NCI-H748 (cell line): ENCODE data around the gene INSYN2A.

ENCODE experiments used
- DNase-seq: peaks from one replicate; lab custom pipeline; 2025; ENCODE audit not compliant: unreplicated experiment; lab: John Stamatoyannopoulos, UW

The INSYN2A gene

GRCh38 chr10:127195571-127196281 is 665 bp downstream of the INSYN2A start:
- peak; percentile 57 for DNase-seq

DNA sequence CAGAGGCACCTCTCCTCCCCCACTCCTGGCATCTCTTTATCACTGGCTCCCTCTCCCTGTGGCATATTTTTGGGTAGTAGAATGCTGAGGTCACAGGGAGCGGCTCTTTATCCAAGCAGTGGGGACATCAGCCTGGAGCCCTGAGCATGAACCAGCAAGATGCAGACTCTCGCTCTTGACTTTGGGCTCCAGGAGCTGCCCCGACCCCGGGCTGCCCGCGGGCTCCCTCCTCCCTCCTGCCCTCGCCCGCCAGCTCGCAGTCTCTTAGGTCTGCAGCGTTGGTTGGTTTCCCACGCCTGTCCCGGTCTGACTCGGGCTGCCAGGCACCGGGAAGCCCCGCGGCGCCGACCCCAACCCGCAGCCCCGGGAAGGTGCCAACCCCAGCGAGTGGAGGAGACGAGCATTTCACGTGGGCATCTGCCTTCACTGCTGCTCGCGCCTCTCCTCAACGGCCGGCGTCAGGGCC is 1.3 kb downstream of the INSYN2A start:
- peak; percentile 12 for DNase-seq

- no peak for DNase-seq
Measured at GRCh38 chr10:127194599-127194998, 1.8 kb downstream of the INSYN2A start.

DNA sequence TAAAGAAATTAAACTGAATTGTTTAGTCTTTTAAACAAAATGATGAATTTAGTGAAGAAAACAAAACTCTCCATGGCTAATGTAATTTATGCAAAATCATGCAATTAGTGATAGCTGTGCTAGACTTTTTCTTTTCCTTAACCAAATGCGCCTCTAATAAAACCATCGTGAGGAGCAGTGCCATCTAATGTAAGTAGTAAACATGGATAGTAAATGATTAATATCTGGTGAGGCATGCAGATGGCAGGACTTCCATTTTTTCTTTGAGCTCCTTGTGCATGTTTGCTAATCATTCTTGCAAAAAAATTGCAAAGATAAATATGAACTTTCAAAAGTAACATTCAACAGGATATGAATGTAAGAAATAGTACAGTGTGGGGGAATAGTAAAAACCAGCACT is 2.3 kb downstream of the INSYN2A start:
- DNase-seq: no peak

- DNase-seq: no peak
Measured at GRCh38 chr10:127193125-127193524, 3.3 kb downstream of the INSYN2A start.

- DNase-seq: no peak
Measured at GRCh38 chr10:127190427-127190826, 6.0 kb downstream of the INSYN2A start.

DNA sequence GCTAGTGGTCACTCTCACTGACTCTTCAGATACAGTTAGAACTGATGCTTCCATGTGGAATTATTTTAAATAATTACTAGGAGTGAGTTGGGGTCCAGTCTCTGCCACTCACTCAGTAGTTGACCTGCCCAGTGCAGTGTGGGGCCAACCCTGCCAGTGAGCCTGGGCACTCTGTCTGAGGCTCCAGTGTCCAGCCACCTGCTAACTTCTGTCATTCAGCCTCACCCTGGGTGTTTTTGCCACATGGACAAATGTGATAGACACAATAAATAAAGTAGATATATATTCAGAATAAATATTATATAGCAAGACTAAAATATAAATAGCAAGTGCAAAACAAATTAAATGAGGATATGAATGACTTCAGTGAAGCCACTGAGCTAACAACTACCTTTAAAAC is 7.2 kb downstream of the INSYN2A start:
- no peak for DNase-seq

DNA sequence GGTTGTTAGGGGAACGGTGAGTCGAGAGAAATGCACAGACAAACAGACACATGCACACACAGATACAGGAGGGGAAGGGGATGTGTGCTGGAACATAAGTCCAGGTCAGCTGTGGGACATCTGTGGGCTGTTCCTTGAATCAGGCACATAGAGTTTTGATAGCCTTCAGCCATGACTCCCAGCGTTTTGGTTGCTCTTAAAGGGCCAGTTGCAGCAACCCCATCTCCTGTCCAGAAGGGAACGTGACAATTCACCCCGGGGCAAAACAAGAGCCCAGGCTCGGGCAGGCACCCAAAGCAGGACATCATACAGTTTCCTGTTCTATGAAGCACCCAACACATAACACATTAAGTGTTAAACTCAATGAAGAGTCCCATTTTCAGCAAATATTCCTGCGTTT is 9.6 kb downstream of the INSYN2A start:
- DNase-seq: no peak

GRCh38 chr10:127184582-127184981 is 11.8 kb downstream of the INSYN2A start:
- no peak for DNase-seq

DNA sequence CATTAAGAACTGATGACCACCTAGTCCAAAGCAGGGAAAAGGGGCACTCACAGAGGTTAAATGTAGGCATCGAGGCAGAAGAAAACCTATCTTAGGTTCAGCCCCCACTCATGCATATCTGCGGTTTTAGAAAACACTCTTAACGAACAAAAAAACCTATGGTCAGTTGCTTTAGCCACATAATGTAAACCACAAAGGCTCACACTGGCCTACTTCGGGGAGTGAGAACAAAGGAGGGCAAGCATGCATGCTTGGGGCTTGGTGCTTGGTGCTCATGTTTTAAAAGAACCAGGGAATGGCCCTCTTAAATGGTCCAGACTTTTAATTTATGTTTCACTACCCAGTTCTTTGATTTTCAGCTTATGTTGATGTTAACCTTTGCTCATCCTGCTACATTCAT is 14.2 kb downstream of the INSYN2A start:
- DNase-seq: no peak

- no peak for DNase-seq
Measured at GRCh38 chr10:127179612-127180250, 16.7 kb downstream of the INSYN2A start.

- DNase-seq: no peak
Measured at GRCh38 chr10:127176649-127177048, 19.7 kb downstream of the INSYN2A start.

- no peak for DNase-seq
Measured at GRCh38 chr10:127175357-127176110, 20.9 kb downstream of the INSYN2A start.

DNA sequence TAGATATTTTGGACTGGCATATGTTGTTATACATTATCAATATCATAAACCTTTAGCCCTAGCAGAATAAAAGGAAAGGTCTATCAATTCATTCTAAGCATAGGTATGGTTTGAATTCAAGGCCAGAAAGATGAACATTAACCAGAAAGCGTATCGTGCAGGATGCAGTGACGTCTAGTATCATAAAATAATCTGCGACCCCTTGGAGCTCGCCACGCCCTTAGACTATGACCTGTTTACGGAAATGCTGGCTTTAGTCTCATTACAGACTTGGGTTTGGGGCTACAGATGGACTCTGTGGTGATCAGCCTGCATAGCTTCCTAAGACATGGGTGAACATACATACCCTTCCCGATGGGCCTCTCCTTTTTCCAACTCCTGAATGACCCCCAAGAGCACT is 21.5 kb downstream of the INSYN2A start:
- no peak for DNase-seq

DNA sequence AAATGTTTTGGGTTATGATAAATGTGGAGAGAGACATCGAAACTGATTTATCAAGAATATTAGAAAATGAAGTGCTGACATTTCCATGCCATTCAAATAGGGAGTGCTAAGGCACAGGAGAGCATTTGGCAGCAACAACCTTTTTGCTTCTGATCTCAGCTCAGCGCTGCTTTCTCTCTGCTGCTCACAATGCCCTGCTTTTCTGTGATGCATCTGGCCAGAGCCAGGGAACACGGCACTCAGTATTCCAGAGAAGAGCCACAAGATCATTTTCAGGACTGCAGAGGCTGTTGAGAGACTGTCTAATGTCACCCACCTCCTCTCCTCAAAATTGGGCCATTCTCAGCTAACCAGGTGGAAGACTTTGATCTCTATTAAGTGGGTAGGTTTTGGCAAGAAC is 28.1 kb downstream of the INSYN2A start:
- DNase-seq: no peak

DNA sequence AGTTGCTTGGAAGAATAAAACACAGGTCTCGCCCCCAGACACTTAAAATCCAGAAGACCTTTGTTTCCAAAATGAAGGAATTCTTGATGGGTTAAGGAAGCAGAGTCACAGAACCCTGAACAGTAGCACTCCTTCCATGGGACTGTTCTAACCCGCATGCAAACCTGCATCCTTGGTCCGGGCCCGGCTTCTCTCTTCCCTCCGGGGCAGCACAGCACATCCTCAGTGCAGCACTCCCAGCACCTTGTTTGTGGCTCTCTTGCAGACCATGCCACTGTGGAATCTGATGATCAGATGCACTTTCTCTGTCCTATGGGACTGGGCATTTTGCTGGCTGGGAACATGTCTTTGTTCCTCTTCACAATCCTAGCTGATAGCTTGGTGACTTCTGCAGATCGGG is 33.5 kb downstream of the INSYN2A start:
- DNase-seq: no peak

DNA sequence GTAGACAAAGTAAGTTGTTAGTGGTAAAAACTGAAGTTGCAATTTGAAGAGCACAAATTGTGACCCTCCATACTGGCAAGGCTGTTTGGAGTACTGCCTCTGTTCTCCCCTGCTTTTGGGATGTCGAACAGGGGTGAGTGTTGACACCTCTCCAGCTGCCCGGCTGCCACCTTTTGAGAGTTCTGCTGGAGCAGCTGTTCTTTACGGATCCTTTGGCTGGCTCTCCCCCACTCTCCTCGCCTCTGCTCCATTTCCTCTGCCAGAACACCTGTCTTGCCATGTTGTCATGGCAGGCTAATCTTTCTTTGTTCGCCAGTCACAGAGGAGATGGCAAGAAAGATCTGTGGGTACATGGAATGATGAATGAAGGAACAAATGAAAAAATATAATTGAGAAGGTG is 34.9 kb downstream of the INSYN2A start:
- DNase-seq: no peak

DNA sequence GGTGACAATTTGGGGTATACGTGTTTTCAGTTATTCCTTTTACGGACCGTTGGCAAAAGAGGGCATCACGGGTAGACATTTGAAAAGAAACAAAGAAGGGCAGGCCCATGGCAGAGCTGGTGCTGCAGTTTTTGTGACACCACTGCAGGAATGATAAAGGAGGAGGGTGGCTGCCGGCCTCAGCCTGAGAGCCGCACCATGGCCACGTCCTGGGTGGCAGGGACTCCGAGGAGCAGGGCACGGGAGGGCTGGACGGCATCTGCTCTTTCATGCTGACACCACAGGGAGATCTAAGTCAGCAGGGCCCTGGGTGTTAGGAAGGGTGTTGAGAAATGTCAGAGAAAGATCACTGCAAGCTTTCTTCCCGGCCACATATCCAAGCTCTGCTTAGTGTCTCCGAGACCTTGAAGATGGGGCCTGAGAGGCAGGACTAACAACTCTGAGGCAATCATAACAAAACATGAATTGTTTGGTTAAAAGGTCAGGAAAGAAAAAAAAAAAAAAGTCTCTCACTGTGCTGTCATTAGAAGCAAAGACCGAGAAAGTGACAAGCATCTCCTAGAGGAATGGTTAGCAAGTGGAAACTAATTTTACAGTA is 36.6 kb downstream of the INSYN2A start:
- DNase-seq: no peak

GRCh38 chr10:127158662-127159061 is 37.7 kb downstream of the INSYN2A start:
- no peak for DNase-seq

DNA sequence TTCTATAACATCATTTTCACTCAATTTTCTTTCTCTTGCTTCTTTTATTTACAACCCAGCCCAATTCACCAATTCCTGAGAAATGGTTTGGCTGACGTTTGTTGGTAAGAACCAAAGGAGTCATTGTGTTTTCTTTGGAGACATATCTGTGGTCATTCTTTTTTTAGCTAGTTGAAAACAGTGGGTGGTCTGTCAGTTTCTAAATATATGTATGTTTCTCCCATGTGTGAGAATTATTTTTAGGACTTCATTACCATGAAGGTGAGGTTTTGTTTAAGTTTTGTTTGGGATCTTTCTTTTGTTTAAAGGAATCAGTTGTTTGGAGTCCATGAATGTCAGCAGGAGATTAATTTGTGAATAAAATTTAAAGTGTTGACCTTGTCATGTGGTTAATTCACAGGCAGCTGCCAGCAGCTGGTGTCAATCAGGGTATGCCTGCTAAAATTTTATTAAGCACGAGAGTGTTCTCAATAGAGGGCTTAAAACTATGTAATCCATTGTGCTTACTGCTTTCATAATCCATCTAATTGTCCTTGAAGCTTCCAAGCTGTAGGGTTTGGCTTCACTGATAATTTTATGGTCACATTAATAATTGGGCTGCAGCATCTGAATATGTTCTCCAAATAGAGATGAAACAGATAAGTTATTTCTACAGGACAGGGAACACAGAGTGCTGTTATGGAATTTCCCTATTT is 38.7 kb downstream of the INSYN2A start:
- DNase-seq: peak; percentile 33

DNA sequence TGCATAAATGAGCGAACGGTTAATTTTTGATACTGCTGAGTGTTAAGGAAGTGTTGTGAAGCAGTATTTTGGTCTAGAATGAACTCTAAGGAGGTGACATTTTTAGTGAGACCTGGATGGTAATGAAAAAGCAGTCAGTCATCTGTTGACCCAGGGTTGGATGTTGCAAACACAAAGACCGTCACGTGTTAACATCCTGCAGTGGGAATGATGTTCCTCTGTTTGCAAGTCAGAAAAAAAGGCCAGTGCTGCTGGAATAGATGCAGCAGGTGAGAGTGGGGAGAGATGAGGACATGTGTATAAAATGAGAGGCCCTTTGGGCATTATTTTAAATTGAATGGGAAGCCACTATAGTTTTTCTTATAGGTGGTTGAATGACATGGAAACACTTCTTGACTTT is 39.3 kb downstream of the INSYN2A start:
- DNase-seq: peak; percentile 51
